OCI-LY3 (cell line): ENCODE measurements around the gene CCDC12.

ENCODE experiments used
- H2AFZ ChIP-seq: fragments of 200-600, 300-600 bp; shearing (Covaris generic); 2 replicates; pipeline ENCODE4 v1.6.0; 2014; ENCODE audit warnings: antibody characterized with exemption, low read depth, low read length
- H3K27ac ChIP-seq: fragments of 200-600, 300-600 bp; sonication (generic); 2 replicates; pipeline ENCODE4 v1.5.1; 2014; ENCODE audit warnings: mild to moderate bottlenecking, low read length, moderate library complexity, mixed read lengths
- H3K27me3 ChIP-seq: fragments of 200-600, 300-600 bp; sonication (generic); 2 replicates; pipeline ENCODE4 v1.6.1; 2014; ENCODE audit warnings: low read depth, low read length, mixed read lengths
- H3K36me3 ChIP-seq: fragments of 200-600, 300-600 bp; sonication (generic); replicated peaks from 2 replicates; pipeline ENCODE3; 2014; ENCODE audit warnings: low read depth, low read length, mixed read lengths
- H3K4me1 ChIP-seq: fragments of 300-600, 200-600 bp; sonication (generic); 2 replicates; pipeline ENCODE4 v1.6.1; 2014; ENCODE audit warnings: low read length, mixed read lengths
- H3K4me2 ChIP-seq: fragments of 200-600, 300-600 bp; sonication (generic); 2 replicates; pipeline ENCODE4 v1.6.1; 2014; ENCODE audit warnings: low read length, mixed read lengths
- H3K4me3 ChIP-seq: fragments of 300-600, 200-600 bp; sonication (generic); 2 replicates; pipeline ENCODE4 v1.5.1; 2014; ENCODE audit warnings: antibody characterized with exemption, mild to moderate bottlenecking, low read length, moderate library complexity
- H3K79me2 ChIP-seq: fragments of 300-600, 200-600 bp; shearing (Covaris generic); 2 replicates; pipeline ENCODE4 v1.6.1; 2014; ENCODE audit warnings: mild to moderate bottlenecking, low read length, mixed read lengths
- H3K9ac ChIP-seq: fragments of 300-600, 200-600 bp; shearing (Covaris generic); 2 replicates; pipeline ENCODE4 v1.6.0; 2014; ENCODE audit warnings: mild to moderate bottlenecking, low read length, moderate library complexity
- H3K9me3 ChIP-seq: fragments of 200-600, 300-600 bp; shearing (Covaris generic); 2 replicates; pipeline ENCODE4 v1.6.1; 2014; ENCODE audit warnings: low read length, mixed read lengths; ENCODE audit not compliant: insufficient read depth
- H4K20me1 ChIP-seq: fragments of 200-600, 300-600 bp; sonication (generic); 2 replicates; pipeline ENCODE4 v1.6.1; 2016; ENCODE audit warnings: low read length, mixed read lengths; ENCODE audit not compliant: insufficient read depth
- EZH2phosphoT487 ChIP-seq: fragments of 200-600 bp; shearing (Covaris generic); IDR thresholded peaks from 2 replicates; pipeline ENCODE4 v1.6.1; 2018; ENCODE audit warnings: antibody characterized with exemption, mixed run types, low read depth
- TF ChIP-seq, protein P1 (sequence below): fragments of 200-600, 300-600 bp; sonication (generic); IDR thresholded peaks from 2 replicates; pipeline ENCODE4 v1.5.1; 2014; ENCODE audit warnings: antibody characterized with exemption, low read length, low read depth

CCDC12 gene

GRCh38 chr3:46996689-46997452 lies 20.3 kb upstream of the CCDC12 start:
- TF ChIP-seq, protein P1, sequence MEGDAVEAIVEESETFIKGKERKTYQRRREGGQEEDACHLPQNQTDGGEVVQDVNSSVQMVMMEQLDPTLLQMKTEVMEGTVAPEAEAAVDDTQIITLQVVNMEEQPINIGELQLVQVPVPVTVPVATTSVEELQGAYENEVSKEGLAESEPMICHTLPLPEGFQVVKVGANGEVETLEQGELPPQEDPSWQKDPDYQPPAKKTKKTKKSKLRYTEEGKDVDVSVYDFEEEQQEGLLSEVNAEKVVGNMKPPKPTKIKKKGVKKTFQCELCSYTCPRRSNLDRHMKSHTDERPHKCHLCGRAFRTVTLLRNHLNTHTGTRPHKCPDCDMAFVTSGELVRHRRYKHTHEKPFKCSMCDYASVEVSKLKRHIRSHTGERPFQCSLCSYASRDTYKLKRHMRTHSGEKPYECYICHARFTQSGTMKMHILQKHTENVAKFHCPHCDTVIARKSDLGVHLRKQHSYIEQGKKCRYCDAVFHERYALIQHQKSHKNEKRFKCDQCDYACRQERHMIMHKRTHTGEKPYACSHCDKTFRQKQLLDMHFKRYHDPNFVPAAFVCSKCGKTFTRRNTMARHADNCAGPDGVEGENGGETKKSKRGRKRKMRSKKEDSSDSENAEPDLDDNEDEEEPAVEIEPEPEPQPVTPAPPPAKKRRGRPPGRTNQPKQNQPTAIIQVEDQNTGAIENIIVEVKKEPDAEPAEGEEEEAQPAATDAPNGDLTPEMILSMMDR, result no peak
- no peak for TF ChIP-seq EZH2phosphoT487
- Histone ChIP-seq H3K4me3 (no peak overlapping the region), H3K27ac (no peak overlapping the region), H3K36me3 (peaks cover 52% of the 10 kb centered on the region), H3K27me3 (no peaks in the 10 kb centered on the region), H2AFZ (no peak overlapping the region), H3K9ac (no peak overlapping the region), H3K9me3 (no peaks in the 10 kb centered on the region), H3K79me2 (no peaks in the 10 kb centered on the region), H4K20me1 (no peaks in the 10 kb centered on the region), H3K4me1 (peaks cover under 1% of the 10 kb centered on the region; the same call in 1 of the 2 replicates), H3K4me2 (no peak overlapping the region)

- peaks cover 52% of the 10 kb centered on the region for H3K36me3 ChIP-seq
- H2AFZ ChIP-seq, result no peak overlapping the region
- H3K4me3 ChIP-seq, result no peak overlapping the region
- no peaks in the 10 kb centered on the region for H3K9me3 ChIP-seq
- no peaks in the 10 kb centered on the region for H3K79me2 ChIP-seq
- TF ChIP-seq EZH2phosphoT487, result no peak
- TF ChIP-seq, protein P1, result no peak
- H3K9ac ChIP-seq, result no peak overlapping the region
- no peak overlapping the region for H3K4me2 ChIP-seq
- H3K4me1 ChIP-seq, result peaks cover 8% of the 10 kb centered on the region
- H3K27ac ChIP-seq, result no peak overlapping the region
- H3K27me3 ChIP-seq, result no peaks in the 10 kb centered on the region
- no peaks in the 10 kb centered on the region for H4K20me1 ChIP-seq
Observed at GRCh38 chr3:46995901-46996562, 19.5 kb upstream of the CCDC12 start.

DNA sequence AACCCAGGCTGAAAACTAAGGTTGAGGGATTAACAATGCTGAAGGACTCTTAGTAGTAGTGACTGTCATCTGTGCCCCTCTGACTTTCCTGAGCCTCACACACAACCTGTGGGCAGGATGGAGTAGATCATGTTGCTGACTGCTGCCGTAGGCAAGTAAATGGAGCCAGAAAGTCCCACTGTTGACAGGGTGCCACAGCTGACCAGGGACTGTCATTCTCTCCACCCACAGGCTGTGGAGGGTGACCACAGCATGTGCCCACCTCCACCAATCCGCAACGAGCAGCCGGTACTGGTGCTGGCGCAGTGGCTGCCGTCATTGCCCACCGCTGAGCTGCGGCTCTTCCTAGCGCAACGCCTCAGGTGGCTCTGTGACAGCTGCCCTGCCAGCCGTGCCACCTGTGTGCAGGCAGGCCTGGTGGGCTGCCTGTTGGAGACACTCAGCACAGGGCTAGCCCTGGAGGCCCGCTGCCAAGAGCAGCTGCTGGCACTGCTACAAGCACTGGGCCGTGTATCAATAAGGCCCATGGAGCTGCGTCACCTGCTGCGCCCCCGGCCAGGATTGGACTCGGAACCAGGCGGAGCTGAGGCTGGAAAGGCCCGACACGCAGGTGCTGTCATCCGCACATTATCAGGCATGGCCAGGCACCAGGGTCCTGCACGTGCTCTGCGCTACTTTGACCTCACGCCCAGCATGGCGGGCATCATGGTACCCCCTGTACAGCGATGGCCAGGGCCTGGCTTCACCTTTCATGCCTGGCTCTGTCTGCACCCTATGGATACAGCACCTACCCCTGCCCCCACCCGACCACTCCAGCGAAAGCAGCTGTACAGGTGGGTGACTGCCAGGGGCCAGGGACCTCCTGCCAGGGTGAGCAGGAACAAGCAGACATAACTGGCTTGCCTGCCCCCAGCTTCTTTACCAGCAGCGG lies 18.5 kb upstream of the CCDC12 start:
- H3K4me1 ChIP-seq, result peaks cover 18% of the 10 kb centered on the region
- no peak for TF ChIP-seq EZH2phosphoT487
- TF ChIP-seq, protein P1, result no peak
- no peaks in the 10 kb centered on the region for H3K27me3 ChIP-seq
- peaks cover 45% of the 10 kb centered on the region for H3K36me3 ChIP-seq
- H3K79me2 ChIP-seq, result no peaks in the 10 kb centered on the region
- no peak overlapping the region for H3K4me2 ChIP-seq
- no peak overlapping the region for H2AFZ ChIP-seq
- H4K20me1 ChIP-seq, result no peaks in the 10 kb centered on the region
- no peaks in the 10 kb centered on the region for H3K9me3 ChIP-seq
- no peak overlapping the region for H3K4me3 ChIP-seq
- no peak overlapping the region for H3K9ac ChIP-seq
- H3K27ac ChIP-seq, result no peak overlapping the region
